HG03521 (cell line): ENCODE data around the gene NFATC2.
"Not testable (repeated sequence)": the region's sequence is repeated elsewhere in the genome, so short reads cannot be mapped to it uniquely, and the experiment has no call there.

ENCODE experiments used
- ATAC-seq: cut with Tn5 transposase; IDR thresholded peaks from one replicate; pipeline ENCODE4 v1.9.1; 2021; ENCODE audit warnings: mild to moderate bottlenecking, moderate library complexity; ENCODE audit not compliant: unreplicated experiment

NFATC2 gene

DNA sequence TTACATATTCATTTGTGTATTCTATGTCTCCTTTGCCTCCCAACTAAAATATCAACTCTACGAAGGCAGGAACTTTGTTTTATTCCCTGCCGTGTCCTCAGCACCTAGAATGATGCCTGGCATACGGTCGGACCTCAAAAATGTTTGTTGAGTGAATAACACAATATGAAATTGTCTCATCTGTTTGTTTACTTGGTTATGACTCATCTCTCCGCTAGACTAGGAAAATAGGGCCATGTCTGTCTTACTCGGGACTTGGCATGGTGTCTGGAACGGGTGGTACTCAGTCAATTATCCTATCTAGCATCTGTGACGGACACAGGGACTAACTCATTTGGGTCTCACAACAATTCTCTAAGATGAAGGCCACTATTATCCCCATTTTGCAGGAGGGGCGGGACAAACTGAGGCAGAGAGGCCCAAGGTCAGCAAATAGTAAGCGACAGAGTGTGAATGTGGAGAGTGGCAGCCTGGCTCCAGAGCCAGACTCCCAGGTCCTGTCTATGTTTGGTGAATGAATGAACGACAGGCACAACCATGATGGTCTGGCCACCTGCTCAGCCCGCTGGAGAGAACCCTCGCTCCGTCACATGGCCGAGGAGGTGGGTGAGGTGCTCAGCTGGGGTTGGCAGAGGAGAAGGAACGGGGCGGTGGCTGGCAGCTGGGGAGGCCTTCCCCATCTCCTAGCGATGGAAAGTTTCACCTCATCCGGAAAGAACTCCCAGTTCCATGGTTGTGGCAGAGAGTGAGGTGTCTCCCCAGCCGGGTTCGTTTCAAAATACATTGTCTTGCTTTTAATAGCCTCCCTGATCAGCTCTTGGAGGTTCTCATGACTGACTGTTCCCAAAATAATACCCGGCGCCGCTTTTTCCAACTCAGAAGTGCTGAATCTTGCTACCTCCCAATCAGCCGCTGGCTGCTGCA is 27.6 kb upstream of the NFATC2 start:
- ATAC-seq = no peak

GRCh38 chr20:51568533-51568932 is 26.0 kb upstream of the NFATC2 start:
- ATAC-seq = not testable (repeated sequence)

GRCh38 chr20:51567622-51568021 is 25.1 kb upstream of the NFATC2 start:
- ATAC-seq = no peak

DNA sequence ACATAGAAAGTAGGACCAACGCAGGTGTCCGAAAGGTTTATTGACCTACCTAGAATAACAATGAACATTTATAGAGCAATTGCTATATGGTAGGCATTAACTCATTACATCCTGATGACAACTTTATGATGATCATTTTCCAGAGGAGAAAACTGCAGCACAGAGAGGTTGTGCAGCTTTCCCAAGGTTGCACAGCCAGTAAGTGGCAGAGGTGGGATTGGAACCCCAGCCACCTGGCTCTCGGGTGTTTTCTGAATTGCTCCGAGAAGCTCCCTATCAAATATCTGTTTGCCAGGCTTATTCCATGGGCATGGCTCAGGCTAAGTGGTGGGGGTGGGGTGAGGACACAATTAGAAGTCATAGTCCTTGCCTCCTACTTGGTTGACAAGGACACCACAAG is 24.1 kb upstream of the NFATC2 start:
- no peak for ATAC-seq

- no peak for ATAC-seq
Observed at GRCh38 chr20:51565298-51566144, 23.0 kb upstream of the NFATC2 start.

DNA sequence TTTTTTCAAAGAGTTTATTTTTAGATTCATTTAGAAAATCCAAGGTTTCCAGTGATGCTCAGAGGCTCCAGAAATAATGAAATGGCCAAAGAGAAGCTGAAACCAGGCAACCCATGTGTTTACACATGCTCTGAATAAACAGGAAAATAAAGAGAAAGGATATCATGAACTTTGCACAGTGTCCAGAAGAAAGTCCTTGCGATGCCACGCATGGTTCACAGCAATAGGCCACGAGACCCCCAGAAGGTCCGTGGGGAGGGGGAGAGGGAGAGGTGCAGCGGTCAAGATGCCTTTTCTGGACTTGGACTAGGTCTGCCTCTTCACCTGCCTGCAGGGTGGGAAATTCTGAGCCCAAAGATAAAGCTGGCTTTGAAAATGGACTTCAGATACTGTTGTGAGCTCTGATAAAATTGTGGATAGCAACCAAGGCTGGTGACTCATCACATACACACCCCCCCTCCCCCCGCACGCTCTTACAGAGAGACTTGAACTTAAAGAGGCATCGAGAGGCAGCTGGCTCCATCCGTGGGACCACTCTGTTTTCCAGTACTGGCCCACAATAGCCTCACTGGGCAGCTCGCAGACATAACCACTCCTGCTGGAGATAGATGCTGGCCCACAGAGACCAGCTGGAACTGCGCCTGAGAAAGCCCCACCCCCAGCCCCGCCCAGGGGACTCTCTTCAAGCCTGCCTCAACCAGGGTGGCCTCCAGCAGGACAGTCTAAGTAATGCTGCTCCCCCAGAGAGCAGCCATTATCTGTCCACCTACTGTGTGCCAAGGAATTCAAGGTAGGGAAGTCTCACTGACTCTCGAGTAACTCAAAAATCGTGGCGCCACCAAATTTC is 21.2 kb upstream of the NFATC2 start:
- no peak for ATAC-seq

- no peak for ATAC-seq
Observed at GRCh38 chr20:51563174-51563485, 20.6 kb upstream of the NFATC2 start.

DNA sequence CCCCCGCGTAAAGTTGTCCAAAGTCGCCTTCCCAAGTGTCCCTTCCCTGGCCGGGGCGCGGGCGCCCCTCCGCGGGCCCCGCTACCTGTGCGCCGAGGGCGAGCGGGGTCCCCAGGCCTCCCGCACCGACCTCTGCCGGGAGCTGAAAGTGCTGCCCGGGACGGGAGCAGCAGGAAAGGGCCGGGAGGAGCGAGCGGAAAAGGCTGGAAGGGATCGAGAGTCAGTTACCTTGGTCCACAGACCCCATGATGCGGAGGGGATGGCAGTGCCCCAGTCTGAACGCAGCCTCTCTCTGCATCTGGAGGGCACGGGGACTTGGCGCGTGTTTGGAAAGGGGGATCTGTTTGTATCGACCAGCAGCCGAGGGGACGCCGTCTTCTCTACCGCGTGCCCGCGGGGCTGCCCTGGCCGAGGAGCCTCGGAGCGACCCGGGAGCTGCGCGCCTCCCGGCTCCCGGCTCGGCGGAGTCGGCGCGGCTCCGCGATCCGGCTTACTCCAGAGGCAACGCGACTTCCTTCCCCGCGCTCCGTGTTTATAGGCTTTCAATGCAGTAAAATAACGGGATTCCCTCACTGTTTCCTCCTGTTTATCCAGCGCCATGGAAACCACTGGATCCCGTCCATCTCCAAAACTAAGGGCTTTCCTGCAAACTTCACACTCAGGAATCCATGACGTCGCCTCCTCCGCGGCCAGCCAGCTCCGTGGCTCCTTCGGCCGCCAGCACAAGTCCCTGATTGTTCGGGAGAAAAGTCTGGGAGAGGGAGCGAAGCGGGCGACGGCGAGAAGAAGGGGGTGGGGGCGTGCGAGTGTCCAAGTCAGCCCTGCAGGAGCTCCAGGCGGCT is 20.0 kb upstream of the NFATC2 start:
- no peak for ATAC-seq

DNA sequence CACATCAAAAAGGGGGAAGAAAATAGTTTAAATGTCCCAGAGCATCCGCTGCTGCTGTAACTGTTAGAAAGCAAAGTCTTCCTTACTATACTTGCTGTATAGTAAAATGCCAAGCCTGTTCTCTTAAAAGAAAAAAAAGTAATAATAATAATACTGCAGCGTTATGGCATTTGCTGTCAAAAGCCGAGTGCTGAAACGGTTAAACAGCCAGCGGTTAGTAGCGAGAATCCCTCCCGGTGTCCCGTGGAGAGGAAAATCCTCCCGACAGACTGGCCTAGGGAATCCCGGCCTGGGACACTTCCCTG is 19.5 kb upstream of the NFATC2 start:
- ATAC-seq = no peak

GRCh38 chr20:51560550-51561307 is 18.2 kb upstream of the NFATC2 start:
- no peak for ATAC-seq

DNA sequence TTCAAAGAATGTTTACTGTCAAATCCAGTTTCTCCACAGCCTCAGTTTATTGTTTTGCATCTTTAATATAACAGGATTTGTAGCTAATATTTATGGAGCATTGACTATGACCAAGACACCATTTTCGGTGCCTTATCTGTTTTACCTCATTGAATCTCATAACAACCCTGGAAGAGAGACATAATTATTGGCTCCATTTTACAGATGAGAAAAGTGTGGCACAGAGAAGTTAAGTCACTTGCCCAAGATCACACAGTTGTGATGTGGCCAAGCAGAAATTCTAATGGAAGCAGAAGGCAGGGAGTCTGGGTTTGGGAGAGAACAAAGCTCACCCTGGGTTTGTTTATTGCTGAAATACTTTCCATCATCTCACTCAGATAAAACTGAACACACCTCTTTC is 17.5 kb upstream of the NFATC2 start:
- ATAC-seq = no peak

DNA sequence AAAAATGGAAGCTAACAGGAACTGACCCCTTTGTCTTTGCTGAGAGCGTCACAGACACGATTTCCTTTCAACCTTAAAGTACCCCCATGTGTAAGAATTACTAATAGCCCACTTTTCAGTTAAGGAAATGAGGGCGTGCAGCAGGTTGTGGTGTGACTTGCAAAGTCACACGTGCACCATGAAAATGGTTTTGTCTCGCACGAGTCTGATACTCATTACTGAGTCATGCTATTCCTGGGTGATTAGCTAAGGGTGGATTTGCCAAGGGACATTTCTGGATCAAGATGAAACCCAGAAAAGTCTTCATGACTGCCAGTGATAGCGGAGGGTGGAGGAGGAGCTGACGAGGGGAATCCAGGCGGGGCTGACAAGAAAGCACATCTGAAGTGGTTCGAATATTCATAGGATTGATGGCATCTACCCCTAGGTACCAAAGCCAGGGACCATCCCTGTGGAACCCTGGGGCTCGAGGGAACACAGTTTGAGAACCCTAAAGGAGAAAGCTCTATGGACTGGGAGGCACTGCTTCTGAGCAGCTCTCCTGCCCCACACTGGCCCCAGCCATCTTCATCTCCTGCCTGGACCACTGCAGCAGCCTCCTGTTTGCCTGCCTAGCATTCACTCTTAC is 12.1 kb upstream of the NFATC2 start:
- ATAC-seq = no peak

DNA sequence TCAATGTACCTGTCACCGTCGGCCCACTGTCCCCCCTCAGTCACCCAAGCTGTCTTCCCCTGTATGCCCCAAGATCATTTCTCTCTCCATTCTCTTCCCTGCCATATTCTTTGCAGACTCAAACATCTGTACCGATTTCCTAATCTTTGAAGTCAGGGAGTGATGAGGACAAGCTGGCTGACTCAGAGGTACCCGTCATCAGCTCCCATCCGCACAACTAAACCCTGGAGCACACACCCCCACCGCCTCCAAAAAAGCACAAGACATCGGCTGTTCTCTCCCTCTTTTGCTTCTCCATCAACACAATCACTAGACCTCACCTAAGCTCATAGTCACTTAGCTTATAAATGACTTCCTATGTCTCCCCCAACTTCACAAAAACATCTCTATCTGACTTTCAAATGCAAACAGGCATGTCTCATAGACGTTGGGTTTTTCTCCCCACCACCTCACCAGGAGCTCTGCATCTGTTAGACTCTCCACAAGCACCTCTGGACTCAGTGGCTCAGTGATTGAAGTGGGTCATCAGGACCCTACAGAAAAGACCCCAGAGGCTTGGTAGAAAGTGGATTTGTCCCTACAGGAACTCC is 11.5 kb upstream of the NFATC2 start:
- ATAC-seq = no peak

DNA sequence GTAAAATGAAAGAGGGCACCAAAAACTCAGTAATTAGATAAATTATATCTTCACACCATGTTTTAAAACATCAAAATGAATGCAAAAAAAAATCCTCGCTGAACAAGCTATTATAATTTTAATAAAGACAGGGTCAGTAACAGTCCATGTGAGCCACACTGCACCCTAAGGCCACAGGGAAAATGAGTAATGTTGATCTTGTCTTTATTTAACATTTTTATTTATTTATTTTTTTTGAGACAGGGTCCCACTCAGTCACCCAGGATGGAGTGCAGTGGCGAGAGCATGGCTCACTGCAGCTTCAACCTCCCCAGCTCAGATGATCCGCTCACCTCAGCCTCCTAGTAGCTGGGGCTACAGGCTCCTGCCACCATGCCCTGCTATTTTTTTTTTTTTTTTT is 8.7 kb upstream of the NFATC2 start:
- no peak for ATAC-seq

DNA sequence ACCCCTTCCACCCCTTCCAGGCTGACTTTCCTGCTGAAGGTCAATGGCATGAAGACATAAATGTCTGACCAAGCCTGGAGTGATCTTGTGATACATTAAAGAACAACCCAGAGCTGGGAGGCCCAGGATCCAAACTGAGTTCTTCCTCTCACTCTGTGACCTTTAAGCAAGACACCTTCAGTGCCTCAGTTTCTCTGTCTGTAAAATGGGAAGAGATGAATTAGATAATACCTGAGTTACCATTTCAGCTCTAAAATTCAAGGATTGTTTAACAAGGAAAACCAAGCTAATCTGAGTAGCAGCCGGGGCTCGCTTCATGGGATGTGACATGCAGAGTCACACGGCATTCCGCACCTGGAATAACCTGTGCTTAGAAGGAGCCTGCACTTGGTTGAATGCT is 7.0 kb upstream of the NFATC2 start:
- no peak for ATAC-seq

- no peak for ATAC-seq
Observed at GRCh38 chr20:51547951-51548350, 5.4 kb upstream of the NFATC2 start.

DNA sequence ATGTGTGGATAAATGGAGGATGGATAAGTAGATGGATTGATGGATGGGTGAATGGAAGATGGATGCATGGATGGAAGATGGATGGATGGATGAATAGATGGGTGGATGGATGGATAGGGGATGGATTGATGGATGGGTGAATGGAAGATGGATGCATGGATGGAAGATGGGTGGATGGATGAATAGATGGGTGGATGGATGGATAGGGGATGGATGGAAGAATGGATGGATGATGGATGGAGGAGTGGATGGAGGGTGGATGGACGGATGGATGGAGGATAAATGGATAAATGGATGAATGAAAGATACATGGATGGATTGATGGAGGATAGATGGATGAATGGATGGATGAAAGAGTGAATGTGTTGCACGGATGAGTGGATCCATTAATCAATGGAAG is 3.0 kb upstream of the NFATC2 start:
- ATAC-seq = no peak

- no peak for ATAC-seq
Observed at GRCh38 chr20:51543422-51543788, 886 bp upstream of the NFATC2 start.

DNA sequence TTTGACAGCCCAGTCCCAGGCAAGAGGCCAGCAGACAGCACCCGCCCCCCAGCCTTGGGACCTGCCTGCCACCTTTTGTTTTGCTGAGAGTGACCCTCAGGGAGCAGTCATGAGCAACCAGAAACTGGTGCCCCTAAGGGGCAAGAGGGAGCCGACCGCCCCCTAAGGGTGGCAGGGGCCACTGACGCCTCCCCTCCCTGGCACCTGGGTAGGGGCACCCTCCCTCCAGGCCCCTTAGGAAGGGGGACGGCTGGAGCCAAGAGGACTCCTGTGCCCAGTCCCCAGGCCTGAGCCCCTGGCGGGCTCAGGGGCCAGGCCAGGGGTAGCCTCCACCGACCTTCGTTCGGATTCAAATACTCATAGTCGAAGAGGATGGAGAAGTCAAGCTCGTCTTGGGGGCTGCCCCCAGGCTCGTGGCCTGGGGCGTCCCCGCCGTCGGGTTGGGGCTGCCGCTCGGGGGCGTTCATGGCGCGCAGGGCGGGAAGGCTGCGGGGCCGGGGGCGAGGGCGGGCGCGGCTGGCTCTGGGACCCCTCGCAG is 417 bp downstream of the NFATC2 start:
- peak; percentile 38 for ATAC-seq
